Karpas-422 (cell line): ENCODE measurements around the gene RNF10. TPM values are rescaled to one million over a fixed set of nuclear protein-coding genes. Genes with fewer than 3 reads are reported as not detected.

Experiments
- DNase-seq: peaks from one replicate; pipeline ENCODE4 v3.0.0-alpha.2; 2015
- H2AFZ ChIP-seq: fragments of 200-600 bp; sonication (generic); 2 replicates; pipeline ENCODE4 v1.6.1; 2014; ENCODE audit warnings: antibody characterized with exemption, low read length, mixed read lengths
- H3K27ac ChIP-seq: fragments of 200-600 bp; sonication (generic); 2 replicates; pipeline ENCODE4 v1.5.1; 2014; ENCODE audit warnings: mild to moderate bottlenecking, low read length, moderate library complexity
- H3K27me3 ChIP-seq: fragments of 200-600 bp; sonication (generic); 2 replicates; pipeline ENCODE4 v1.6.1; 2014; ENCODE audit warnings: low read length, mixed read lengths
- H3K36me3 ChIP-seq: fragments of 200-600 bp; sonication (generic); 2 replicates; pipeline ENCODE4 v1.6.1; 2014; ENCODE audit warnings: low read length, mixed read lengths; ENCODE audit not compliant: insufficient read depth
- H3K4me1 ChIP-seq: fragments of 200-600 bp; sonication (generic); 2 replicates; pipeline ENCODE4 v1.6.1; 2014; ENCODE audit warnings: mild to moderate bottlenecking, low read length, mixed read lengths
- H3K4me2 ChIP-seq: fragments of 200-600 bp; sonication (generic); 2 replicates; pipeline ENCODE4 v1.6.1; 2014; ENCODE audit warnings: low read length, low read depth, mild to moderate bottlenecking; ENCODE audit not compliant: poor library complexity, severe bottlenecking
- H3K4me3 ChIP-seq: fragments of 200-600 bp; sonication (generic); 2 replicates; pipeline ENCODE4 v1.5.1; 2014; ENCODE audit warnings: mild to moderate bottlenecking, antibody characterized with exemption, low read length, mixed read lengths
- H3K79me2 ChIP-seq: fragments of 200-600 bp; sonication (generic); 2 replicates; pipeline ENCODE4 v1.6.1; 2014; ENCODE audit warnings: mild to moderate bottlenecking, low read length, mixed read lengths
- H3K9ac ChIP-seq: fragments of 200-600 bp; sonication (generic); 2 replicates; pipeline ENCODE4 v1.6.0; 2014; ENCODE audit warnings: low read length
- H3K9me2 ChIP-seq: fragments of 200-600 bp; sonication (generic), shearing (Covaris generic); replicated peaks from 2 replicates; pipeline ENCODE4 v1.6.0; 2014; ENCODE audit warnings: mild to moderate bottlenecking, low read length, moderate library complexity; ENCODE audit not compliant: insufficient read depth
- H3K9me3 ChIP-seq: fragments of 300-700, 200-600 bp; sonication (generic); 2 replicates; pipeline ENCODE4 v1.6.1; 2014; ENCODE audit warnings: low read length, mixed read lengths
- H4K20me1 ChIP-seq: fragments of 200-600 bp; sonication (generic); 2 replicates; pipeline ENCODE4 v1.6.1; 2014; ENCODE audit warnings: mild to moderate bottlenecking, antibody characterized with exemption, low read length, low read depth; ENCODE audit not compliant: insufficient read depth
- total RNA-seq: library from RNA; depleted of rRNA; stranded (reverse); fragments of >200 nt; shearing (Covaris generic); gene quantifications from 2 replicates; pipeline ENCODE4 v1.2.3, GENCODE V29; 2014; ENCODE audit warnings: low replicate concordance

RNF10 gene
- total RNA-seq, 1 experiment from 2014 or later = 59.8 TPM

- Histone ChIP-seq H3K4me1 (peaks cover 44% of the 10 kb centered on the region), H3K27ac (no peak overlapping the region), H3K9ac (no peak overlapping the region), H3K4me2 (no peak overlapping the region), H3K9me2 (no peaks in the 10 kb centered on the region), H3K79me2 (peaks cover 43% of the 10 kb centered on the region), H3K27me3 (no peaks in the 10 kb centered on the region), H3K4me3 (no peak overlapping the region), H3K36me3 (peaks cover 15% of the 10 kb centered on the region; the same call in 1 of the 2 replicates), H4K20me1 (peaks cover 14% of the 10 kb centered on the region; the same call in 1 of the 2 replicates), H2AFZ (no peak overlapping the region), H3K9me3 (no peaks in the 10 kb centered on the region)
- DNase-seq = no peak
Measured at GRCh38 chr12:120532701-120533238, 1.4 kb upstream of the RNF10 start.

DNA sequence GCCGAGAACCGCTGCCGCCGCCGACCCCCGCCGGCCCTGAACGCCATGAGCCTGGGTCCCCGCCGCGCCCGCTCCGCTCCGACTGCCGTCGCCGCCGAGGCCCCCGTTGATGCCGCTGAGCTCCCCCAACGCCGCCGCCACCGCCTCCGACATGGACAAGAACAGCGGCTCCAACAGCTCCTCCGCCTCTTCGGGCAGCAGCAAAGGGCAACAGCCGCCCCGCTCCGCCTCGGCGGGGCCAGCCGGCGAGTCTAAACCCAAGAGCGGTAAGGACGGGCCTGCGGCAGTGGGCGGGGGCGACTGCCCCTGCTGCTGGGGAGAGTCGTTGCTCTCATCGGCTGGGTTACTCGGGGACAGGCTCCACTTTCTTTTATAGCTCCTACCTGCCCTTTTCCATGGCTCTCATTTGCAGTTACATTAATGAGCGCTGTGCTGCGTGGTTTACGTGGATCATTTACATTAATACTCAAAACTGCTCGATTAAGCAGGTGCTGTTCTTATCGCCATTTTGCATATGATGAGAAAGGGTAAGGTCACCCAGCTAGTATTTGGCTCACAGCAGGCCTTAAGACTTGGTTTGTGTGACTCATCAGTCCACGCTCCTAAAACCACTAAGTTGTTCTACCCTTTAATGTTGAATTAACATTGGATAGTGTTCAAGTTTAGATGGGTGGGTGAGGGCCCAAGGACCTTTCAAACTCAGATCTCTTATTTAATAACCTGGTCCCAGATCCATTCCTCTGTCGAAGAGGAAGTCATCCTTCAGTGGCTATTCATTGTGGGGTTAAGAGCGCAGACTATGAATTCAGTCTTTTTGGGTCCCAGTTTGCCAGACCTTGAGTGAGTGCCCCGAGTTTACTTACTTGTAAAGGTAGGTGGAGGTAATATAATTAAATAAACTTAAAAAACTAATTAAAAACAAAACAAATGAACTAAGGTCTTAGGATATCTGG, 823 bp downstream of the RNF10 start:
- Histone ChIP-seq H3K4me1 (peaks cover 49% of the 10 kb centered on the region), H3K9me3 (no peaks in the 10 kb centered on the region), H3K4me2 (peak overlapping the region; percentile 94), H3K9ac (peak overlapping the region; percentile 84), H2AFZ (no peak overlapping the region; the same call in 1 of the 2 replicates), H3K36me3 (peaks cover 26% of the 10 kb centered on the region; the same call in 1 of the 2 replicates), H3K27me3 (no peaks in the 10 kb centered on the region), H3K27ac (peak overlapping the region; percentile 90), H4K20me1 (peaks cover 14% of the 10 kb centered on the region; the same call in 1 of the 2 replicates), H3K4me3 (peak overlapping the region; percentile 89), H3K79me2 (peaks cover 56% of the 10 kb centered on the region), H3K9me2 (no peaks in the 10 kb centered on the region)
- peak; percentile 93 for DNase-seq

DNA sequence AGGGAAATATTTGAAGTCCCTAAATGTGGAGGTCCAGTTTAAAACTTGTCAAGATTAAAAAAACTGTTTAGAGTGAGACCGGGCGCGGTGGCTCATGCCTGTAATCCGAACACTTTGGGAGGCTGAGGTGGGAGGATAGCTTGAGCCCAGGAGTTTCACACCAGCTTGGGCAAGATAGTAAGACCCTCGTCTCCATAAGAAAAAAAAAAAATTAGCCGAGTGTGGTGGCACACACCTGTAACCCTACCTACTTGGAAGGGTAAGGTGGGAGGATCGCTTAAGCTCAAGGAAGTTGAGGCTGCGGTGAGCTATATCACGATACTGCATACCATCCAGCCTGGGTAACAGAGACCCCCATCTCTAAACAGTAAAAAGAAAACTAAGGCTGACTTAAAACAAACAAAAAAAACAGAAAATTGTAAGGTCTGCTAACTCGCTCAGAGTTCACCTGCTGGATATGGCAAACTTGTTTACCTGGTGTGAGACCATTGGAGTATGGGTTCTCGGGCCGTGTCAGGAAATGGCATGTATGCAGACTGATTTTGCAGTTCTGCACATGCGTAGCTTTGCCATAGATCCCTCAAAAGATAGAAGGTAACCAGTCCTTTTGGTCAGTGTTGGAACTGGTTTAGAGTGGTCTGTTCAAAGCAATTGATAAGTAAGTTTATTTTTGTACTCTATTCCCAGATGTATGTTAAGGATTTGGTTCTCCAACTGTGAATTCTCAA, 2.1 kb downstream of the RNF10 start:
- H3K9me3 ChIP-seq = no peaks in the 10 kb centered on the region
- H4K20me1 ChIP-seq = peaks cover 14% of the 10 kb centered on the region; the same call in 1 of the 2 replicates
- H3K79me2 ChIP-seq = peaks cover 69% of the 10 kb centered on the region
- DNase-seq = no peak
- H3K9me2 ChIP-seq = no peaks in the 10 kb centered on the region
- peaks cover 28% of the 10 kb centered on the region; the same call in 1 of the 2 replicates for H3K36me3 ChIP-seq
- H3K9ac ChIP-seq = peak overlapping the region; percentile 84
- H3K4me1 ChIP-seq = peaks cover 48% of the 10 kb centered on the region
- peak overlapping the region; percentile 89 for H3K4me3 ChIP-seq
- H3K27ac ChIP-seq = peak overlapping the region; percentile 90
- H2AFZ ChIP-seq = no peak overlapping the region
- peak overlapping the region; percentile 94 for H3K4me2 ChIP-seq
- no peaks in the 10 kb centered on the region for H3K27me3 ChIP-seq

- H3K4me2 ChIP-seq = peak overlapping the region; percentile 94
- no peak overlapping the region for H2AFZ ChIP-seq
- no peaks in the 10 kb centered on the region for H3K9me2 ChIP-seq
- H3K9ac ChIP-seq = peak overlapping the region; percentile 28
- H3K4me1 ChIP-seq = peaks cover 43% of the 10 kb centered on the region
- peaks cover 31% of the 10 kb centered on the region; the same call in 1 of the 2 replicates for H3K36me3 ChIP-seq
- no peaks in the 10 kb centered on the region for H3K27me3 ChIP-seq
- H3K4me3 ChIP-seq = peak overlapping the region; percentile 89; the same call in 1 of the 2 replicates
- no peaks in the 10 kb centered on the region for H3K9me3 ChIP-seq
- peaks cover 85% of the 10 kb centered on the region for H3K79me2 ChIP-seq
- no peak for DNase-seq
- H4K20me1 ChIP-seq = peaks cover 14% of the 10 kb centered on the region
- peak overlapping the region; percentile 67 for H3K27ac ChIP-seq
Measured at GRCh38 chr12:120537856-120538220, 3.7 kb downstream of the RNF10 start.

GRCh38 chr12:120538281-120539156, 4.4 kb downstream of the RNF10 start:
- Histone ChIP-seq H3K27ac (peak overlapping the region; percentile 67), H3K27me3 (no peaks in the 10 kb centered on the region), H3K9me2 (no peaks in the 10 kb centered on the region), H3K9me3 (no peaks in the 10 kb centered on the region), H4K20me1 (peaks cover 15% of the 10 kb centered on the region), H3K36me3 (peaks cover 36% of the 10 kb centered on the region; the same call in 1 of the 2 replicates), H3K4me2 (peak overlapping the region; percentile 94), H3K4me1 (peaks cover 42% of the 10 kb centered on the region), H3K4me3 (peak overlapping the region; percentile 89), H3K79me2 (peaks cover 92% of the 10 kb centered on the region), H2AFZ (no peak overlapping the region), H3K9ac (peak overlapping the region; percentile 28)
- peak; percentile 55 for DNase-seq

- Histone ChIP-seq H3K9ac (no peak overlapping the region), H3K4me1 (peaks cover 42% of the 10 kb centered on the region), H2AFZ (no peak overlapping the region), H3K79me2 (peaks cover 100% of the 10 kb centered on the region), H4K20me1 (peaks cover 18% of the 10 kb centered on the region), H3K27ac (no peak overlapping the region), H3K36me3 (peaks cover 36% of the 10 kb centered on the region; the same call in 1 of the 2 replicates), H3K9me3 (no peaks in the 10 kb centered on the region), H3K9me2 (no peaks in the 10 kb centered on the region), H3K4me3 (no peak overlapping the region), H3K4me2 (no peak overlapping the region), H3K27me3 (no peaks in the 10 kb centered on the region)
- no peak for DNase-seq
Measured at GRCh38 chr12:120539303-120539702, 5.1 kb downstream of the RNF10 start.

DNA sequence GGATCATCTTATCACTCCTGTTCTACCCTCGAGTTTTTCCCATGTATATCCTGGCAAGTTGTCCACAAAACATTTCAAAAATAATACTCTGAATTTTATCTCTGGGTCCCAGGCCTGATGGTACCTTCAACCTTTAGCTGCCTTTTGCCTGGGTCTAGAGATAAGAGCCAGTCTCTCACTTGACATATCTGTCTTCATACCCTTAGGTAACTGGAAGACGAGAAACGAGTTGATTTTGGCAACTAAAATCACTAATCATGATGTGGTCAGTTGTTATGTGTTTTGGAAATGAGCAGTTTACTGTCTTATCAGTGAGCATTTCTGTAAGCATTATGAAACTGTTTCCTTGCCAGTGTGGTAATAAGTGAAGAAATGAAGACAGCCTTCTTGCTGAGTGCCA, 6.3 kb downstream of the RNF10 start:
- Histone ChIP-seq H3K36me3 (peaks cover 36% of the 10 kb centered on the region; the same call in 1 of the 2 replicates), H3K4me3 (no peak overlapping the region), H3K27me3 (no peaks in the 10 kb centered on the region), H3K4me1 (peaks cover 38% of the 10 kb centered on the region), H3K9me3 (no peaks in the 10 kb centered on the region), H4K20me1 (peaks cover 18% of the 10 kb centered on the region), H3K4me2 (no peak overlapping the region), H2AFZ (no peak overlapping the region), H3K9me2 (no peaks in the 10 kb centered on the region), H3K9ac (no peak overlapping the region), H3K27ac (no peak overlapping the region), H3K79me2 (peaks cover 96% of the 10 kb centered on the region)
- no peak for DNase-seq
